ENCODE results near the gene SMAD3. TPM values are rescaled to one million over a fixed set of nuclear protein-coding genes. Genes with fewer than 3 reads are reported as not detected.

The SMAD3 gene
- total RNA-seq, 1 donor from 2014 or later = 18.8 TPM

GRCh38 chr15:67167091-67167490, 101.7 kb downstream of the SMAD3 start:
- Histone ChIP-seq H3K4me1 (peaks cover 66% of the 10 kb centered on the region), H3K27me3 (ENCODE audit: low read depth) (no peaks in the 10 kb centered on the region), H3K9me3 (replicated peaks) (no peaks in the 10 kb centered on the region), H3K4me3 (no peak overlapping the region), H3K36me3 (peaks cover 50% of the 10 kb centered on the region), H3K27ac (replicated peaks) (peak overlapping the region; percentile 71)
- no peak for TF ChIP-seq CTCF (IDR thresholded peaks at IDR 0.05; ENCODE audit: borderline replicate concordance)
- DNase-seq = no peak
- intact Hi-C loops (cut with micrococcal nuclease) = no loop called here

GRCh38 chr15:67168694-67169093, 103.3 kb downstream of the SMAD3 start:
- Histone ChIP-seq H3K27me3 (ENCODE audit: low read depth) (no peaks in the 10 kb centered on the region), H3K36me3 (peaks cover 55% of the 10 kb centered on the region), H3K9me3 (replicated peaks) (no peaks in the 10 kb centered on the region), H3K4me3 (no peak overlapping the region), H3K27ac (replicated peaks) (peak overlapping the region; percentile 71), H3K4me1 (peaks cover 54% of the 10 kb centered on the region)
- DNase-seq = no peak
- intact Hi-C loops (cut with micrococcal nuclease) = no loop called here
- no peak for TF ChIP-seq CTCF (IDR thresholded peaks at IDR 0.05; ENCODE audit: borderline replicate concordance)

GRCh38 chr15:67170143-67170925, 104.9 kb downstream of the SMAD3 start:
- Histone ChIP-seq H3K27me3 (ENCODE audit: low read depth) (no peaks in the 10 kb centered on the region), H3K4me1 (peaks cover 44% of the 10 kb centered on the region), H3K4me3 (no peak overlapping the region), H3K27ac (replicated peaks) (no peak overlapping the region), H3K9me3 (replicated peaks) (no peaks in the 10 kb centered on the region), H3K36me3 (peaks cover 64% of the 10 kb centered on the region)
- no peak for DNase-seq
- TF ChIP-seq CTCF (IDR thresholded peaks at IDR 0.05; ENCODE audit: borderline replicate concordance) = no peak
- intact Hi-C loops (cut with micrococcal nuclease) = no loop called here

- Histone ChIP-seq H3K9me3 (replicated peaks) (no peaks in the 10 kb centered on the region), H3K4me3 (no peak overlapping the region), H3K4me1 (peaks cover 44% of the 10 kb centered on the region), H3K36me3 (peaks cover 59% of the 10 kb centered on the region), H3K27ac (replicated peaks) (no peak overlapping the region), H3K27me3 (ENCODE audit: low read depth) (no peaks in the 10 kb centered on the region)
- intact Hi-C loops (cut with micrococcal nuclease) = no loop called here
- no peak for DNase-seq
- TF ChIP-seq CTCF (IDR thresholded peaks at IDR 0.05; ENCODE audit: borderline replicate concordance) = no peak
Observed at GRCh38 chr15:67171471-67171870, 106.1 kb downstream of the SMAD3 start.

- H3K9me3 ChIP-seq (replicated peaks) = no peaks in the 10 kb centered on the region
- H3K4me1 ChIP-seq = peaks cover 44% of the 10 kb centered on the region
- no peak for TF ChIP-seq CTCF (IDR thresholded peaks at IDR 0.05; ENCODE audit: borderline replicate concordance)
- no peak for DNase-seq
- H3K27ac ChIP-seq (replicated peaks) = no peak overlapping the region
- H3K36me3 ChIP-seq = peaks cover 52% of the 10 kb centered on the region
- no peak overlapping the region for H3K4me3 ChIP-seq
- H3K27me3 ChIP-seq (ENCODE audit: low read depth) = no peaks in the 10 kb centered on the region
- intact Hi-C loops (cut with micrococcal nuclease) = no loop called here
Observed at GRCh38 chr15:67172172-67172571, 106.8 kb downstream of the SMAD3 start.

Measured in left ventricle myocardium inferior (tissue), 1 donor.